SK-N-SH treated with all-trans-retinoic acid at 6 μM for 48 hours (cell line): ENCODE results near the gene CNPY3.

Experiments used
- ATAC-seq: fragments of 200-7000 bp; cut with Tn5 transposase; 3 replicates; pipeline ENCODE4 v1.9.1; 2020; ENCODE audit warnings: mild to moderate bottlenecking, moderate library complexity
- ARNTL ChIP-seq: fragments of 450-650 bp; formaldehyde crosslinking; IDR thresholded peaks from 2 replicates; pipeline ENCODE4 v1.5.0; 2020; ENCODE audit warnings: low read depth, mild to moderate bottlenecking, moderate library complexity, borderline replicate concordance
- BACH2 ChIP-seq: fragments of 250-450 bp; sonication (Bioruptor Pico); IDR thresholded peaks from 2 replicates; pipeline ENCODE4 v1.9.0; 2021; ENCODE audit warnings: mild to moderate bottlenecking, borderline replicate concordance
- CSDC2 ChIP-seq: fragments of 250-450 bp; sonication (Bioruptor Pico); IDR thresholded peaks from 2 replicates; pipeline ENCODE4 v1.5.0; 2020; ENCODE audit warnings: mild to moderate bottlenecking, moderate library complexity
- ESRRG ChIP-seq: fragments of 250-450 bp; sonication (Bioruptor Pico); IDR thresholded peaks from 2 replicates; pipeline ENCODE4 v1.6.1; 2021; ENCODE audit warnings: mild to moderate bottlenecking
- GLIS3 ChIP-seq: fragments of 250-450 bp; sonication (Bioruptor Pico); IDR thresholded peaks from 2 replicates; pipeline ENCODE4 v1.5.0; 2020; ENCODE audit warnings: mild to moderate bottlenecking, moderate library complexity
- ISL1 ChIP-seq: fragments of 250-450 bp; sonication (Bioruptor Pico); IDR thresholded peaks from 2 replicates; pipeline ENCODE4 v2.1.2; 2022; ENCODE audit warnings: mild to moderate bottlenecking, moderate library complexity
- OSR1 ChIP-seq: fragments of 250-450 bp; sonication (Bioruptor Pico); IDR thresholded peaks from 2 replicates; pipeline ENCODE4 v1.8.0; 2022; ENCODE audit warnings: moderate library complexity, mild to moderate bottlenecking, inconsistent platforms
- PPARA ChIP-seq: fragments of 250-450 bp; sonication (Bioruptor Pico); IDR thresholded peaks from 2 replicates; pipeline ENCODE4 v1.5.0; 2020; ENCODE audit warnings: mild to moderate bottlenecking, borderline replicate concordance
- RARB ChIP-seq: fragments of 250-450 bp; sonication (Bioruptor Pico); IDR thresholded peaks from 2 replicates; pipeline ENCODE4 v1.8.0; 2021; ENCODE audit warnings: mild to moderate bottlenecking, moderate library complexity
- TCF4 ChIP-seq: fragments of 250-450 bp; sonication (Bioruptor Pico); IDR thresholded peaks from 2 replicates; pipeline ENCODE4 v1.8.0; 2021; ENCODE audit warnings: mild to moderate bottlenecking, moderate library complexity, borderline replicate concordance
- TOX ChIP-seq: fragments of 250-450 bp; sonication (Bioruptor Pico); IDR thresholded peaks from 2 replicates; pipeline ENCODE4 v1.8.0; 2021; ENCODE audit warnings: mild to moderate bottlenecking, moderate library complexity, borderline replicate concordance
- ZFP3 ChIP-seq: fragments of 250-450 bp; sonication (Bioruptor Pico); IDR thresholded peaks from 2 replicates; pipeline ENCODE4 v1.5.0; 2020; ENCODE audit warnings: mild to moderate bottlenecking, moderate library complexity
- ZFP30 ChIP-seq: fragments of 450-650 bp; formaldehyde crosslinking; IDR thresholded peaks from 2 replicates; pipeline ENCODE4 v1.5.0; 2022; ENCODE audit warnings: mild to moderate bottlenecking, moderate library complexity
- ZNF565 ChIP-seq: fragments of 450-650 bp; formaldehyde crosslinking; conservative IDR thresholded peaks from 2 replicates; pipeline ENCODE4 v1.5.0; 2020; ENCODE audit warnings: low read depth, mild to moderate bottlenecking, moderate library complexity
- ZNF70 ChIP-seq: fragments of 450-650 bp; formaldehyde crosslinking; IDR thresholded peaks from 2 replicates; pipeline ENCODE4 v1.5.0; 2020; ENCODE audit warnings: mild to moderate bottlenecking, moderate library complexity
- ZNF8 ChIP-seq: fragments of 450-650 bp; formaldehyde crosslinking; IDR thresholded peaks from 2 replicates; pipeline ENCODE4 v1.5.0; 2020; ENCODE audit warnings: mild to moderate bottlenecking, moderate library complexity
- TF ChIP-seq, protein P1 (sequence below): fragments of 250-450 bp; sonication (Bioruptor Pico); IDR thresholded peaks from 2 replicates; pipeline ENCODE4 v1.5.1; 2021; ENCODE audit warnings: mild to moderate bottlenecking, moderate library complexity
- TF ChIP-seq, protein P2 (sequence below): fragments of 250-450 bp; sonication (Bioruptor Pico); IDR thresholded peaks from 2 replicates; pipeline ENCODE4 v1.5.0; 2020; ENCODE audit warnings: mild to moderate bottlenecking, moderate library complexity
- TF ChIP-seq, protein P3 (sequence below): fragments of 250-450 bp; sonication (Bioruptor Pico); IDR thresholded peaks from 2 replicates; pipeline ENCODE4 v1.8.0; 2020; ENCODE audit warnings: mild to moderate bottlenecking, moderate library complexity, borderline replicate concordance
- TF ChIP-seq, protein P4 (sequence below): fragments of 250-450 bp; sonication (Bioruptor Pico); IDR thresholded peaks from 2 replicates; pipeline ENCODE4 v1.8.0; 2021; ENCODE audit warnings: low read depth, mild to moderate bottlenecking, moderate library complexity, borderline replicate concordance
- TF ChIP-seq, protein P5 (sequence below): fragments of 250-450 bp; sonication (Bioruptor Pico); IDR thresholded peaks from 2 replicates; pipeline ENCODE4 v1.5.1; 2020; ENCODE audit warnings: low read depth, mild to moderate bottlenecking, moderate library complexity

Gene CNPY3

DNA sequence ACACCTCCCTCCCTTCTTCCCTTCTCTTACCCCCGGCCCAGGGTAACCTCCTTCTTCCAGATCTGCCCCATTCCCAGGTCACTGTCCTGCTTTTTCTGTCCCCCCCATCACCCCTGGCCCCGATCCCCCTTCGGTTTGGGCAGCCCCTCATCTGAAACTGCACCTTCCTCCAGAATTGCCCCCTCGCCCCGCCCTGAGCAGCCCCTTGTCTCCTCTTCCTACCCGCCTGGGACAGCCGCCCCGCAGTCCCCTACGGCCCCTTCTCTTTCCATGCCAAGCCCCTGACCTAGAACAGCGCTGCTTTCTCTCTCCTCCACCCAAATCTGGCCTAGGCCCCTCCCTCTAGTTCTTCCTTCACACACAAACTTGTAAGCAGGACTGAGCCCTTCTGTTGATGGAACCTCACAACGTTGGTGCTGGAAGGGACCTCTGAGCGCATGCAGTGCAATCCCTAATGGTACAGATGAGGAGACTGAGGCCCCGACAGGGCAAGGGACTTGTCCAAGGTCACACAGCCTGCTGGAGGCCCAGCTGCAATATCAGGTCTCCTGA, 55.7 kb downstream of the CNPY3 start:
- ATAC-seq = peak; percentile 8
- TF ChIP-seq ZFP3 (CRISPR knock-in tag) (no peak), BACH2 (no peak), RARB (no peak), OSR1 (no peak), ZFP30 (CRISPR knock-in tag) (no peak), ARNTL (CRISPR knock-in tag) (no peak), ZNF8 (CRISPR knock-in tag) (no peak), TCF4 (CRISPR knock-in tag) (no peak), ZNF70 (CRISPR knock-in tag) (no peak), CSDC2 (CRISPR knock-in tag) (no peak), ESRRG (CRISPR knock-in tag) (no peak), ISL1 (CRISPR knock-in tag) (no peak), GLIS3 (no peak), TOX (CRISPR knock-in tag) (no peak), ZNF565 (no peak)
- TF ChIP-seq, protein P1, sequence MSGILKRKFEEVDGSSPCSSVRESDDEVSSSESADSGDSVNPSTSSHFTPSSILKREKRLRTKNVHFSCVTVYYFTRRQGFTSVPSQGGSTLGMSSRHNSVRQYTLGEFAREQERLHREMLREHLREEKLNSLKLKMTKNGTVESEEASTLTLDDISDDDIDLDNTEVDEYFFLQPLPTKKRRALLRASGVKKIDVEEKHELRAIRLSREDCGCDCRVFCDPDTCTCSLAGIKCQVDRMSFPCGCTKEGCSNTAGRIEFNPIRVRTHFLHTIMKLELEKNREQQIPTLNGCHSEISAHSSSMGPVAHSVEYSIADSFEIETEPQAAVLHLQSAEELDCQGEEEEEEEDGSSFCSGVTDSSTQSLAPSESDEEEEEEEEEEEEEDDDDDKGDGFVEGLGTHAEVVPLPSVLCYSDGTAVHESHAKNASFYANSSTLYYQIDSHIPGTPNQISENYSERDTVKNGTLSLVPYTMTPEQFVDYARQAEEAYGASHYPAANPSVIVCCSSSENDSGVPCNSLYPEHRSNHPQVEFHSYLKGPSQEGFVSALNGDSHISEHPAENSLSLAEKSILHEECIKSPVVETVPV (CRISPR knock-in tag) = no peak
- TF ChIP-seq, protein P2, sequence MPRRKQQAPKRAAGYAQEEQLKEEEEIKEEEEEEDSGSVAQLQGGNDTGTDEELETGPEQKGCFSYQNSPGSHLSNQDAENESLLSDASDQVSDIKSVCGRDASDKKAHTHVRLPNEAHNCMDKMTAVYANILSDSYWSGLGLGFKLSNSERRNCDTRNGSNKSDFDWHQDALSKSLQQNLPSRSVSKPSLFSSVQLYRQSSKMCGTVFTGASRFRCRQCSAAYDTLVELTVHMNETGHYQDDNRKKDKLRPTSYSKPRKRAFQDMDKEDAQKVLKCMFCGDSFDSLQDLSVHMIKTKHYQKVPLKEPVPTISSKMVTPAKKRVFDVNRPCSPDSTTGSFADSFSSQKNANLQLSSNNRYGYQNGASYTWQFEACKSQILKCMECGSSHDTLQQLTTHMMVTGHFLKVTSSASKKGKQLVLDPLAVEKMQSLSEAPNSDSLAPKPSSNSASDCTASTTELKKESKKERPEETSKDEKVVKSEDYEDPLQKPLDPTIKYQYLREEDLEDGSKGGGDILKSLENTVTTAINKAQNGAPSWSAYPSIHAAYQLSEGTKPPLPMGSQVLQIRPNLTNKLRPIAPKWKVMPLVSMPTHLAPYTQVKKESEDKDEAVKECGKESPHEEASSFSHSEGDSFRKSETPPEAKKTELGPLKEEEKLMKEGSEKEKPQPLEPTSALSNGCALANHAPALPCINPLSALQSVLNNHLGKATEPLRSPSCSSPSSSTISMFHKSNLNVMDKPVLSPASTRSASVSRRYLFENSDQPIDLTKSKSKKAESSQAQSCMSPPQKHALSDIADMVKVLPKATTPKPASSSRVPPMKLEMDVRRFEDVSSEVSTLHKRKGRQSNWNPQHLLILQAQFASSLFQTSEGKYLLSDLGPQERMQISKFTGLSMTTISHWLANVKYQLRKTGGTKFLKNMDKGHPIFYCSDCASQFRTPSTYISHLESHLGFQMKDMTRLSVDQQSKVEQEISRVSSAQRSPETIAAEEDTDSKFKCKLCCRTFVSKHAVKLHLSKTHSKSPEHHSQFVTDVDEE (CRISPR knock-in tag) = no peak
- TF ChIP-seq, protein P3, sequence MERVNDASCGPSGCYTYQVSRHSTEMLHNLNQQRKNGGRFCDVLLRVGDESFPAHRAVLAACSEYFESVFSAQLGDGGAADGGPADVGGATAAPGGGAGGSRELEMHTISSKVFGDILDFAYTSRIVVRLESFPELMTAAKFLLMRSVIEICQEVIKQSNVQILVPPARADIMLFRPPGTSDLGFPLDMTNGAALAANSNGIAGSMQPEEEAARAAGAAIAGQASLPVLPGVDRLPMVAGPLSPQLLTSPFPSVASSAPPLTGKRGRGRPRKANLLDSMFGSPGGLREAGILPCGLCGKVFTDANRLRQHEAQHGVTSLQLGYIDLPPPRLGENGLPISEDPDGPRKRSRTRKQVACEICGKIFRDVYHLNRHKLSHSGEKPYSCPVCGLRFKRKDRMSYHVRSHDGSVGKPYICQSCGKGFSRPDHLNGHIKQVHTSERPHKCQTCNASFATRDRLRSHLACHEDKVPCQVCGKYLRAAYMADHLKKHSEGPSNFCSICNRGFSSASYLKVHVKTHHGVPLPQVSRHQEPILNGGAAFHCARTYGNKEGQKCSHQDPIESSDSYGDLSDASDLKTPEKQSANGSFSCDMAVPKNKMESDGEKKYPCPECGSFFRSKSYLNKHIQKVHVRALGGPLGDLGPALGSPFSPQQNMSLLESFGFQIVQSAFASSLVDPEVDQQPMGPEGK (CRISPR knock-in tag) = no peak
- TF ChIP-seq, protein P4, sequence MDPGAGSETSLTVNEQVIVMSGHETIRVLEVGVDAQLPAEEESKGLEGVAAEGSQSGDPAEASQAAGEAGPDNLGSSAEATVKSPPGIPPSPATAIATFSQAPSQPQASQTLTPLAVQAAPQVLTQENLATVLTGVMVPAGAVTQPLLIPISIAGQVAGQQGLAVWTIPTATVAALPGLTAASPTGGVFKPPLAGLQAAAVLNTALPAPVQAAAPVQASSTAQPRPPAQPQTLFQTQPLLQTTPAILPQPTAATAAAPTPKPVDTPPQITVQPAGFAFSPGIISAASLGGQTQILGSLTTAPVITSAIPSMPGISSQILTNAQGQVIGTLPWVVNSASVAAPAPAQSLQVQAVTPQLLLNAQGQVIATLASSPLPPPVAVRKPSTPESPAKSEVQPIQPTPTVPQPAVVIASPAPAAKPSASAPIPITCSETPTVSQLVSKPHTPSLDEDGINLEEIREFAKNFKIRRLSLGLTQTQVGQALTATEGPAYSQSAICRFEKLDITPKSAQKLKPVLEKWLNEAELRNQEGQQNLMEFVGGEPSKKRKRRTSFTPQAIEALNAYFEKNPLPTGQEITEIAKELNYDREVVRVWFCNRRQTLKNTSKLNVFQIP (CRISPR knock-in tag) = no peak
- TF ChIP-seq, protein P5, sequence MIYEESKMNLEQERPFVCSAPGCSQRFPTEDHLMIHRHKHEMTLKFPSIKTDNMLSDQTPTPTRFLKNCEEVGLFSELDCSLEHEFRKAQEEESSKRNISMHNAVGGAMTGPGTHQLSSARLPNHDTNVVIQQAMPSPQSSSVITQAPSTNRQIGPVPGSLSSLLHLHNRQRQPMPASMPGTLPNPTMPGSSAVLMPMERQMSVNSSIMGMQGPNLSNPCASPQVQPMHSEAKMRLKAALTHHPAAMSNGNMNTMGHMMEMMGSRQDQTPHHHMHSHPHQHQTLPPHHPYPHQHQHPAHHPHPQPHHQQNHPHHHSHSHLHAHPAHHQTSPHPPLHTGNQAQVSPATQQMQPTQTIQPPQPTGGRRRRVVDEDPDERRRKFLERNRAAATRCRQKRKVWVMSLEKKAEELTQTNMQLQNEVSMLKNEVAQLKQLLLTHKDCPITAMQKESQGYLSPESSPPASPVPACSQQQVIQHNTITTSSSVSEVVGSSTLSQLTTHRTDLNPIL (CRISPR knock-in tag) = no peak

DNA sequence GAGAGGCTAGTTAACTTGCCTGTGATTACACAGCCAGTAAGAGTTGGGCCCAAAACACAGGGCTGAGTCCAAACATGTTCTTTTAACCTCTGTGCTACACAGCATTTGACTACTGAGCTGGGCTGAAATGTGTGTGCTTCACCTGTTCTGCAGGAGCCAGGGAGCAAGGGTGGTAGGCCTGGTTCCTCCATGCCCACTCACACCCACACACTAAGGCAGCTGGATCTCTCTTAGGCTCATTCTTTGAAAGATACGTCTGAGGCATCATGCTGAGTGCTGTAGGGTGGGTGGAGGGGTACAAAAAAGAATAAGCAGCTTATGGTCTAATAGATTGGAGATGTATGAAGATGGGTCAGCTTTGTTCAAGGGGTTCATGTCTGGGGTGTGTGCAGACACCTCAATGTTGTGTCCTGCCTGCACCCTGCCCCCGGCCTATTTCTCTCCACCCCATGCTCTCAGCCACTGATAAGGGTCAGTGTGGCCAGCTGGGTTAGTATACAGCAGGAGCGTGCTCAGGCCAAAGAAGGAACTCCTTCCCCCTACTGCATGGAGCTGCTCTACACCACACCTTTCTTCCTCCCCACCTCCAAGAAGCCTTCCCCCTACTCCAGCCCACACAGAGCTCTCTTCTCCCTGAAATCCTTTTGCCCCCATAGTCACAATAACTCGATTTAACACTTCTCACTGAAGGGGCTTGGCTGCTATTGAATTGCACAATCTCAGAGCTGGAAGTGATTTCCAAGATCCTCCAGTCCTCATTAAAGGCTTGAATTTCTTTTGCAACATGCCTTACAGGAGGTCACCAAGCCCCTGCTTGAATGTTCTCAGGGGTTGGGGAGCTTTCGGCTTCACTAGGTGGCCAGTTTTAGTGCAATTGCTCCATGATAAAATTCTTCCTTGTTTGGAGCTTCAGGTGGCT, 58.5 kb downstream of the CNPY3 start:
- no peak for ATAC-seq
- TF ChIP-seq PPARA (CRISPR knock-in tag) (no peak), RARB (no peak), BACH2 (no peak), ZNF565 (no peak)
- TF ChIP-seq, protein P4 (CRISPR knock-in tag) = no peak
